ENCODE data around the gene DENND4C.
"Not testable (repeated sequence)": the region's sequence is repeated elsewhere in the genome, so short reads cannot be mapped to it uniquely, and the experiment has no call there.

DENND4C gene

DNA sequence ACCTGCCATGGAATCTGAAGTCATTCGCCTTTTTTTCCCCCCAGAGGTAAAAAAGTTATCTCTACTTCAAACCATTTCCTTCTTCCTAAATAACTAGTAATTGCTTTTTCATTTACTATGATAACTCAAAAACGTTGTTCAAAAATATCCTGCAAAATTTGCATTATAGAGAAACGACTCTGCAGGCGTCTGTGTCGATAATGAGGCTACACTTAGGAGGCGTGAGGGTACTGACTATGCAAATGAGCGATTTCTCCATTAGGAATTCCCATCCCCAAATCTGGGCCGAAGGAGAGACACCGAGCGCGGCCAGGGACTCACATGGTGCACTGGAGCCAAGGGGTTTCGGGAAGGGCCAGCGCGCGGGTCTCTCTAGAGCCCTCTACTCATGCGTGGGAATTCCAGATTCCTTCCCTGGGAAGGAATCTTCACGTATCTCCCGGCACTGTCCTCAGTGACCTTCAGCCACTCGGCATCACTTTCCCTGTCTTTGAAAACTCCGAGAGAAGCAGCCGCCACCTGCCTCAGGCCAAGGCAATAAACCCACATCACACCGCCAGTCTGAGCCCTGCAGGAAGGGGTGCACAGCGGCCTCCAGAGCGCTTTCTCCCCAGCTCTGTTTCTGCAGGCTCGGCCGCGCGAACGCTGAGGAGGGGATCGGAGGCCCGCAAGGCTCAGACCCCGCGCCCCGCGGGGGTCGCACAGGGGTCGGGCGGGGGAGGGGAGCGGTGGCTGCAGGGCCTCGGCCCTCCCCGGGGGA is 718 bp upstream of the DENND4C start:
- DNase-seq, result peak; percentile 69

DNA sequence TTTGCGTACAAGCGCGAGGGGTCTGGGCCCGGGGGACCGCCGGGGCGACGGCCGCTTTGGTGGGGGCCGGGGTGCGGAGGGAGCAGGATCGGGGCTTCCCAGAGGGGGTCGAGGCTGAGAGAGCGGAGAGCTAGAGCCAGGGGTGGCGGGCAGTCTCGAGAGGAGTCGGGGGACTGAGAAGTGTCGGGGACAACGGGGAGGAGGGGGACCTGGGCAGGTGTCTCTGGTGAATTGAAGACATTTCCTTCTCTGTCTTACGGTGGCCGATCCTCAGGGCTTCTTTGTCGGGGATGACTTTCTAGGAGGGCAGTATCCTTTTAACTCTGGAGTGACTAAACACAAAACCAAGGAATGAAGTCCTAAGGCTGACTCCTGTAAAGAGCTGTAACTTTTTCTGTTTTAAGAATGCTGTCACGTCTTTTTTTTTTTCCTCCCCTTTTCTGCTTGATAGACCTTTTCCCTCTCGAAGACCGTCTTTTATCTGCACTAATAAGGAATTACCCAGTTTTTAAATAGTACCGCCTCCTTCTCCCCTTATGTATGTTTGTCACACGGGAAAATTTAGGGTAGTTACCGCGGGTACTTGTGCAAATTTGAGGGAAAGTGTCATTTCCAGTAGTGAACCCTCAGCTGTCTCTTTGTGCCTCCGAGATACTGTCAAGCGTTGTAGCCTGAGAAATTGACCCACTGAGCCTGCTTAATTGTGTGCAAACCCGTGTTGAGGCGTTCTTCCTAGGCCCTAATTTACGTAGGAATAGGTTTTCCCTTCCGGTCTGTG is 822 bp downstream of the DENND4C start:
- no peak for DNase-seq

DNA sequence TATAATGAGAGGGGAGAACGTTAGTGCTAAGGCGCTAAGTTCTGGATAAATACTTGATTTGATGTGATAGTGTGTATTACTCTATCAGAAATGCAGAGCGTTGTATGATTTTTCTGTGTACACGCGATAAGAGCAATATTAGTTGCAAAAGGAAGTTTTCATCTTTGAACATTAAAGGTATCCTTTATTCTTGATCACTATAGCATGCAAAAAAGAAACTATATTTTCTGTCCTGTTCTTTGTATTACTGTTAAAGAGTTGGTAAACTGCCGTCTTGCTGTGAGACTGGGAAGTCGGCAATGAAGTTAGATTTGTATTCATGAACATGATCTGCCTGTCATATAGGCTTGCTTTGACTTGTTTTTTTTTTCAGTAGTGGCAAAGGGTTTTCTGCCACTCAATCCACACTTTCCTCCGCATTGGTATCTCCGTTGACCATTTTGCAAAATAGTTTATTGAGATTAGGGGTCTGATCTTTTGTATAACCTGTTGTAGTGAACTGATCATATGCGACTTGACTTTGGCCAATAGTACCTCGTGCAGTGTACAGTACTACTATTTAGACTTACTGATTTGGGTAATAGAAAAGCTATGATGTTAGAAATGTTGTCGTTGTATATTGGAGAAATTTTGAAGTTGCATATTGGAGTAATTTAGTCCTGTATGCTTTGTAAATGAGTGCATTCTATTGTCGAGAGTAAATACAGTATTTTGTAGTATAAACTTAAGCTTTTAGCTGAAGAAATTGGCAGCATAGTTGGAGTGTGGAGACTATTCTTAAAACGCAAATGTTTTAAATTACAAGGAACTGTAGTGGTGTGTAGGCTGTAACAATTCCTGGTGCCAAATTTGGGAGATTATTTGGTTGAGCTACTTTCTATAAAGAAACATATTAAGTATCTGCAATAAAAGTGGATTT is 1.7 kb downstream of the DENND4C start:
- DNase-seq, result peak; percentile 82

DNA sequence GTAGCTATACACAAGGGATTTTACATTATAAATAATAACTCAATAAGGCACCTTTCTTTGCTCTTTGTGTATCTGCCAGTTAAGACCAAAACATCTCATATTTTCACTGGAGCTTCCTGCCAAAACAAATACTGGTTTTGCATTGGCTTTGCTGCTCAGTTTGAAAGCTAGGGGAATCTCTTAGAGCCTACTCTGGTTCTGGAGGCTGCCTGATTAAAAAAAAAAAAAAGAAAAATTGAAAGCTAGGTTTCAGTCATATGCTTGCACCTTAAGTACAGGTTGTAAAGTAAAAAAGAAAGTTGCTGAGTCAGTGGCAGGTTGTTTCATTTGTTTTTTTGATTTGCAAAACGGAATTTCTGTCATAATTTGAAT is 2.3 kb downstream of the DENND4C start:
- DNase-seq, result peak; percentile 96

GRCh38 chr9:19233344-19233743 is 2.9 kb downstream of the DENND4C start:
- no peak for DNase-seq

- DNase-seq, result no peak
These were observed 9.5 kb downstream of the DENND4C start for GRCh38 chr9:19239955-19240354.

DNA sequence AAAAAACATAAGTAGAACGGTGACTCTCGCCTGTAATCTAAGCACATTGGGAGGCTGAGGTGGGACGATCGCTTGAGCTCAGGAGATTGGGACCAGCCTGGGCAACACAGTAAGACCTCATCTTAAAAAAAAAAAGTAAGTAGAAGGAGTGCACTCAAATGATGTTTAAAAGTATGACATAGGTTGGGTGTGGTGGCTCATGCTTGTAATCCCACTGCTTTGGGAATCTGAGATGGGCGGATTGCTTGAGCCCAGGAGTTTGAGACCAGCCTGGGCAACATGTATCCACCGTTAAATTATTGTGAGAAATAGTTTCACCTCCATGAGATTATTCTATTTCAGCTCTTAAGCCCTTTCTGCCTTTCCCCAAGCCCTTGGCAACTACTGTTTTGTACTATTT is 11.2 kb downstream of the DENND4C start:
- DNase-seq, result no peak

GRCh38 chr9:19243366-19244033 is 13.0 kb downstream of the DENND4C start:
- DNase-seq, result no peak

GRCh38 chr9:19246891-19247290 is 16.4 kb downstream of the DENND4C start:
- DNase-seq, result no peak

GRCh38 chr9:19247420-19247819 is 16.9 kb downstream of the DENND4C start:
- no peak for DNase-seq

- not testable (repeated sequence) for DNase-seq
These were observed 19.9 kb downstream of the DENND4C start for GRCh38 chr9:19250346-19250745.

- not testable (repeated sequence) for DNase-seq
These were observed 20.7 kb downstream of the DENND4C start for GRCh38 chr9:19251203-19251602.

DNA sequence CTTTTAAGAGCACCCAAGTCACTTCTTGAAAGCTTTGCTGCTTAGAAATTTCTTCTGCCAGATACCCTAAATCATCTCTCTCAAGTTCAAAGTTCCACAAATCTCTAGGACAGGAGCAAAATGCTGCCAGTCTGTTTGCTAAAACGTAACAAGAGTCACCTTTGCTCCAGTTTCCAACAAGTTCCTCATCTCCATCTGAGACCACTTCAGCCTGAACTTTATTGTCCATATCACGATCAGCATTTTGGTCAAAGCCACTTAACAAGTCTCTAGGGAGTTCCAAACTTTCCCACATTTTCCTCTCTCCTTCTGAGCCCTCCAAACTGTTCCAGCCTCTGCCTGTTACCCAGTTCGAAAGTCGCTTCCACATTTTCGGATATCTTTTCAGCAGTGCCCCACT is 21.1 kb downstream of the DENND4C start:
- DNase-seq, result not testable (repeated sequence)

- no peak for DNase-seq
These were observed 21.8 kb downstream of the DENND4C start for GRCh38 chr9:19252174-19252884.

DNA sequence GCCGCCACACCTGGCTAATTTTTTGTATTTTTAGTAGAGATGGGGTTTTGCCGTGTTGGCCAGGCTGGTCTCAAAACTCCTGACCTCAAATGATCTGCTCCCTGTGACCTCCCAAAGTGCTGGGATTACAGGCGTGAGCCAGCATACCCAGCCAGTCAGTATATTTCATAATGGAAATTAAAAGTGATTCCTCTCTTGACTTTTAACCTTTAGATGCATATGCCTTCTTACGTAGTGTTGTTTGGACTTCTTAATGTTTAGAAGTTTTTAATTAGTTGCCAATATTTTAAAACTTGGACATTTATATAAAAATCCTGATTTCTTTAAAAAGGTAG is 22.4 kb downstream of the DENND4C start:
- no peak for DNase-seq

DNA sequence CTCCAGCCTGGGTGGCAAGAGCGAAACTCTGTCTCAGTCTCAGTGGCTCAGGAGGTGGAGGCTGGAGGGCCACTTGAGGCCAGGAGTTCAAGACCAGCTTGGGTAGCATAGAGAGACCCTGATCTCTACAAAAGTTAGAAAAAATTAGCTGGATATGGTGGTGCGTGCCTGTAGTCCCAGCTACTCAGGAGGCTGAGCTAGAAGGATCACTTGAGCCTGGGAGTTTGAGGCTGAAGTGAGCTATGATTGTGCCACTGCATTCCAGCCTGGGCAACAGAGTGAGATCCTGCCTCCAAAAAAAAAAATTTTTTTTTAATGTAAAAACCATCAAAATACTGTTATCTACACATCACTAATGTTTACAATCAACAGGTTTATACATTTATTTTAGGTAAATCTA is 24.6 kb downstream of the DENND4C start:
- no peak for DNase-seq

DNA sequence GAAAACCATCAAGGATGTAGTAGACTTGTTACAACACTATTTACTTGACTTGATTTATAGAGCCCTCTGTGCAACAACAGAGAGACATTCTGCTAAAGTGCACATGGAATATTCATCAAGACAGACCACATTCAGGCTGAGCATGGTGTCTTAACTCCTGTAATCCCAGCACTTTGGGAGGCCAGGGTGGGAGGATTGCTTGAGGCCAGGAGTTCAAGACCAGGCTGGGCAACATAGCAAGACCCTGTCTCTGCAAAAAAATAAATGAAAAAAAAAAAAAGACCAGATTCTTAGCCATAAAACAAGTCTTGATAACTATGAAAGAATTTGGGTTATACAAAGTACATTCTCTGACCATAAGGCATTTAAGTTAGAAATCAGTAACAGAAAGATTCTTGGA is 25.3 kb downstream of the DENND4C start:
- no peak for DNase-seq

GRCh38 chr9:19259665-19260255 is 29.3 kb downstream of the DENND4C start:
- not testable (repeated sequence) for DNase-seq

GRCh38 chr9:19265602-19266001 is 35.1 kb downstream of the DENND4C start:
- DNase-seq, result not testable (repeated sequence)

- not testable (repeated sequence) for DNase-seq
These were observed 36.4 kb downstream of the DENND4C start for GRCh38 chr9:19266778-19267384.

DNA sequence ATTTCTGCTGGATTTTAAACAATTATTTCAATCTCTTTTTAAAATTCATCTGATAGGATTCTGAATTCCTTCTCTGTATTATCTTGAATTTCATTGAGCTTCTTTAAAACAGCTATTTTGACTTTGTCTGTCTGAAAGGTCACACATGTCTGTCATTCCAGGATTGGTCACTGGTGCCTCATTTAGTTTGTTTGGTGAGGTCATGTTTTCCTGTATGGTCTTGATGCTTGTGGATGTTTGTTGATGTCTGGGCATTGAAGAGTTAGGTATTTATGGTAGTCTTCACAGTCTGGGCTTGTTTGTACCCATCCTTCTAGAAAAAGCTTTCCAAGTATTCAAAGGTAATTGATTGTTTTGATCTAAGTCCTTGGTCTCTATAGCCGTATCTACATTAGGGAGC is 39.1 kb downstream of the DENND4C start:
- no peak for DNase-seq
